Activated T-cell treated with anti-CD3 and anti-CD28 coated beads, Interleukin-2, amount 50 U/mL, for 72 hours (primary cell): Measurements from ENCODE around the gene ATP1A2. TPM values are rescaled to one million over a fixed set of nuclear protein-coding genes. Genes with fewer than 3 reads are reported as not detected.

Experiments used
- ATAC-seq, 2 donors: fragments of 150-1000 bp; cut with Tn5 transposase; replicated peaks in 1 of 2; 2 replicates each; pipeline ENCODE4 v1.10.0; 2021; ENCODE audit warnings: moderate library complexity in 2 of 2, mild to moderate bottlenecking in 1 of 2
- DNase-seq, 2 donors: peaks; one replicate each; pipeline ENCODE4 v3.0.0; 2021 to 2022; ENCODE audit warnings: mixed read lengths in 1 of 2
- H3K27ac Mint-ChIP-seq: one replicate; pipeline ENCODE4 v1.8.0; 2022; ENCODE audit warnings: mild to moderate bottlenecking, moderate library complexity, mixed read lengths
- H3K27me3 Mint-ChIP-seq: one replicate; pipeline ENCODE4 v1.8.0; 2022; ENCODE audit warnings: low read depth, mixed read lengths
- H3K36me3 Mint-ChIP-seq, 2 donors: one replicate each; pipeline ENCODE4 v1.8.0; 2022; ENCODE audit warnings: mixed read lengths in 2 of 2, mild to moderate bottlenecking in 1 of 2; ENCODE audit not compliant: insufficient read depth in 2 of 2
- H3K4me1 Mint-ChIP-seq: one replicate; pipeline ENCODE4 v1.8.0; 2022; ENCODE audit warnings: low read depth, mixed read lengths
- H3K4me3 Mint-ChIP-seq, 2 donors: one replicate each; pipeline ENCODE4 v1.8.0; 2022; ENCODE audit warnings: mild to moderate bottlenecking in 2 of 2, mixed read lengths in 2 of 2, moderate library complexity in 2 of 2
- H3K9me3 Mint-ChIP-seq, 2 donors: one replicate each; pipeline ENCODE4 v1.8.0; 2022; ENCODE audit warnings: mixed read lengths in 2 of 2
- total RNA-seq, 2 donors: library from RNA; stranded (reverse); gene quantifications; one replicate each; pipeline ENCODE4 v1.2.3, GENCODE V29; 2022

The ATP1A2 gene
- total RNA-seq, 2 donors from 2014 or later, result not detected

- H3K27ac Mint-ChIP-seq, result no peak overlapping the region
- H3K4me1 Mint-ChIP-seq, result no peaks in the 10 kb centered on the region
- ATAC-seq (no peak), DNase-seq (no peak)
- H3K36me3 Mint-ChIP-seq, result no peaks in the 10 kb centered on the region
- peaks cover 24% of the 10 kb centered on the region for H3K27me3 Mint-ChIP-seq
- H3K9me3 Mint-ChIP-seq, result no peaks in the 10 kb centered on the region
- H3K4me3 Mint-ChIP-seq, result no peak overlapping the region
Measured at GRCh38 chr1:160137216-160137862, 21.8 kb downstream of the ATP1A2 start.

GRCh38 chr1:160139840-160140239, 24.3 kb downstream of the ATP1A2 start:
- Mint-ChIP-seq H3K27me3 (peaks cover 20% of the 10 kb centered on the region), H3K4me1 (no peaks in the 10 kb centered on the region), H3K4me3 (no peak overlapping the region), H3K9me3 (no peaks in the 10 kb centered on the region), H3K27ac (no peak overlapping the region), H3K36me3 (no peaks in the 10 kb centered on the region)
- ATAC-seq (no peak), DNase-seq (no peak)

GRCh38 chr1:160143695-160144094, 28.1 kb downstream of the ATP1A2 start:
- peaks cover 23% of the 10 kb centered on the region for H3K27me3 Mint-ChIP-seq
- H3K9me3 Mint-ChIP-seq, result no peaks in the 10 kb centered on the region
- no peak for ATAC-seq
- H3K36me3 Mint-ChIP-seq, result no peaks in the 10 kb centered on the region
- H3K4me1 Mint-ChIP-seq, result no peaks in the 10 kb centered on the region
- DNase-seq, result no peak
- no peak overlapping the region for H3K4me3 Mint-ChIP-seq
- H3K27ac Mint-ChIP-seq, result no peak overlapping the region

GRCh38 chr1:160144921-160145320, 29.4 kb downstream of the ATP1A2 start:
- ATAC-seq, result no peak

GRCh38 chr1:160146107-160146506, 30.5 kb downstream of the ATP1A2 start:
- Mint-ChIP-seq H3K36me3 (no peaks in the 10 kb centered on the region), H3K4me3 (no peak overlapping the region), H3K9me3 (no peaks in the 10 kb centered on the region), H3K27ac (no peak overlapping the region), H3K4me1 (no peaks in the 10 kb centered on the region), H3K27me3 (peaks cover 23% of the 10 kb centered on the region)
- no peak for ATAC-seq
- no peak for DNase-seq

More at GRCh38 chr1:160144921-160145320, 29.4 kb downstream of the ATP1A2 start:
- H3K27ac Mint-ChIP-seq, result no peak overlapping the region
- H3K27me3 Mint-ChIP-seq, result peaks cover 23% of the 10 kb centered on the region
- H3K4me1 Mint-ChIP-seq, result no peaks in the 10 kb centered on the region
- H3K9me3 Mint-ChIP-seq, result no peaks in the 10 kb centered on the region
- no peak overlapping the region for H3K4me3 Mint-ChIP-seq
- DNase-seq, result no peak
- H3K36me3 Mint-ChIP-seq, result no peaks in the 10 kb centered on the region

- ATAC-seq (no peak), DNase-seq (no peak)
- Mint-ChIP-seq H3K4me1 (no peaks in the 10 kb centered on the region), H3K27ac (no peak overlapping the region), H3K27me3 (peaks cover 6% of the 10 kb centered on the region), H3K9me3 (no peaks in the 10 kb centered on the region), H3K4me3 (no peak overlapping the region), H3K36me3 (no peaks in the 10 kb centered on the region)
Measured at GRCh38 chr1:160148121-160148520, 32.6 kb downstream of the ATP1A2 start.

- Mint-ChIP-seq H3K4me1 (no peaks in the 10 kb centered on the region), H3K27ac (no peak overlapping the region), H3K9me3 (no peaks in the 10 kb centered on the region), H3K36me3 (no peaks in the 10 kb centered on the region), H3K4me3 (no peak overlapping the region), H3K27me3 (peaks cover 6% of the 10 kb centered on the region)
- no peak for ATAC-seq
- no peak for DNase-seq
Measured at GRCh38 chr1:160149233-160149632, 33.7 kb downstream of the ATP1A2 start.

GRCh38 chr1:160149716-160150115, 34.2 kb downstream of the ATP1A2 start:
- no peak overlapping the region for H3K4me3 Mint-ChIP-seq
- no peaks in the 10 kb centered on the region for H3K9me3 Mint-ChIP-seq
- ATAC-seq, result no peak
- H3K27me3 Mint-ChIP-seq, result peaks cover 4% of the 10 kb centered on the region
- H3K36me3 Mint-ChIP-seq, result no peaks in the 10 kb centered on the region
- no peaks in the 10 kb centered on the region for H3K4me1 Mint-ChIP-seq
- DNase-seq, result no peak
- no peak overlapping the region for H3K27ac Mint-ChIP-seq

GRCh38 chr1:160151303-160151702, 35.7 kb downstream of the ATP1A2 start, which contains the start of gene ATP1A4:
Gene ATP1A4 (plus strand): TSS chr1:160151603. CDS start chr1:160152041, 438 bp downstream.
- Mint-ChIP-seq H3K27me3 (no peaks in the 10 kb centered on the region), H3K27ac (peak within 1 kb of the TSS; percentile 64), H3K4me1 (no peaks in the 10 kb centered on the region), H3K36me3 (no peaks in the 10 kb centered on the region), H3K9me3 (no peaks in the 10 kb centered on the region), H3K4me3 (no peak within 1 kb of the TSS)
- DNase-seq (no peak), ATAC-seq (no peak)

GRCh38 chr1:160154790-160155189, 39.2 kb downstream of the ATP1A2 start:
- Mint-ChIP-seq H3K27me3 (peaks cover 6% of the 10 kb centered on the region), H3K27ac (no peak overlapping the region), H3K4me3 (no peak overlapping the region), H3K4me1 (no peaks in the 10 kb centered on the region), H3K36me3 (no peaks in the 10 kb centered on the region), H3K9me3 (no peaks in the 10 kb centered on the region)
- DNase-seq (no peak), ATAC-seq (no peak)

- peaks cover 6% of the 10 kb centered on the region for H3K27me3 Mint-ChIP-seq
- DNase-seq (no peak), ATAC-seq (no peak)
- H3K9me3 Mint-ChIP-seq, result no peaks in the 10 kb centered on the region
- H3K27ac Mint-ChIP-seq, result no peak overlapping the region
- no peak overlapping the region for H3K4me3 Mint-ChIP-seq
- H3K36me3 Mint-ChIP-seq, result no peaks in the 10 kb centered on the region
- no peaks in the 10 kb centered on the region for H3K4me1 Mint-ChIP-seq
Measured at GRCh38 chr1:160156361-160156760, 40.8 kb downstream of the ATP1A2 start.

GRCh38 chr1:160157174-160157573, 41.6 kb downstream of the ATP1A2 start:
- no peaks in the 10 kb centered on the region for H3K9me3 Mint-ChIP-seq
- no peak overlapping the region for H3K4me3 Mint-ChIP-seq
- peaks cover 6% of the 10 kb centered on the region for H3K27me3 Mint-ChIP-seq
- no peaks in the 10 kb centered on the region for H3K4me1 Mint-ChIP-seq
- no peaks in the 10 kb centered on the region for H3K36me3 Mint-ChIP-seq
- H3K27ac Mint-ChIP-seq, result no peak overlapping the region
- no peak for ATAC-seq
- DNase-seq, result no peak

GRCh38 chr1:160158031-160158430, 42.5 kb downstream of the ATP1A2 start:
- Mint-ChIP-seq H3K36me3 (no peaks in the 10 kb centered on the region), H3K4me1 (no peaks in the 10 kb centered on the region), H3K9me3 (no peaks in the 10 kb centered on the region), H3K27ac (no peak overlapping the region), H3K4me3 (no peak overlapping the region), H3K27me3 (peaks cover 6% of the 10 kb centered on the region)
- ATAC-seq (no peak), DNase-seq (no peak)

GRCh38 chr1:160158534-160158933, 43.0 kb downstream of the ATP1A2 start:
- DNase-seq (no peak), ATAC-seq (no peak)
- no peaks in the 10 kb centered on the region for H3K4me1 Mint-ChIP-seq
- peaks cover 11% of the 10 kb centered on the region for H3K27me3 Mint-ChIP-seq
- H3K27ac Mint-ChIP-seq, result no peak overlapping the region
- H3K9me3 Mint-ChIP-seq, result no peaks in the 10 kb centered on the region
- H3K4me3 Mint-ChIP-seq, result no peak overlapping the region
- H3K36me3 Mint-ChIP-seq, result no peaks in the 10 kb centered on the region
